ENCODE results near the gene KLF13.

The KLF13 gene

GRCh38 chr15:31360158-31360561, 33.5 kb downstream of the KLF13 start:
- no peak for DNase-seq (ENCODE audit: low read depth, low spot score)
- in situ Hi-C loops (cut with HindIII; ENCODE audit: low sequenced_read_pairs), result no loop called here
- TF ChIP-seq CTCF (IDR thresholded peaks at IDR 0.05; ENCODE audit: low read depth, low read length), result no peak
- no peak overlapping the region for H3K4me3 ChIP-seq (ENCODE audit: low read depth, low read length)

- no peak overlapping the region for H3K4me3 ChIP-seq (ENCODE audit: low read depth, low read length)
- no peak for TF ChIP-seq CTCF (IDR thresholded peaks at IDR 0.05; ENCODE audit: low read depth, low read length)
- in situ Hi-C loops (cut with HindIII; ENCODE audit: low sequenced_read_pairs), result no loop called here
- no peak for DNase-seq (ENCODE audit: low read depth, low spot score)
Measured at GRCh38 chr15:31360843-31361763, 34.5 kb downstream of the KLF13 start.

- TF ChIP-seq CTCF (IDR thresholded peaks at IDR 0.05; ENCODE audit: low read depth, low read length), result no peak
- in situ Hi-C loops (cut with HindIII; ENCODE audit: low sequenced_read_pairs), result no loop called here
- DNase-seq (ENCODE audit: low read depth, low spot score), result no peak
- no peak overlapping the region for H3K4me3 ChIP-seq (ENCODE audit: low read depth, low read length)
Measured at GRCh38 chr15:31361764-31362515, 35.3 kb downstream of the KLF13 start.

GRCh38 chr15:31362886-31363285, 36.3 kb downstream of the KLF13 start:
- no peak for DNase-seq (ENCODE audit: low read depth, low spot score)
- H3K4me3 ChIP-seq (ENCODE audit: low read depth, low read length), result no peak overlapping the region
- TF ChIP-seq CTCF (IDR thresholded peaks at IDR 0.05; ENCODE audit: low read depth, low read length), result no peak
- in situ Hi-C loops (cut with HindIII; ENCODE audit: low sequenced_read_pairs), result no loop called here

GRCh38 chr15:31364301-31365031, 37.8 kb downstream of the KLF13 start:
- DNase-seq (ENCODE audit: low read depth, low spot score), result no peak
- no peak for TF ChIP-seq CTCF (IDR thresholded peaks at IDR 0.05; ENCODE audit: low read depth, low read length)
- H3K4me3 ChIP-seq (ENCODE audit: low read depth, low read length), result no peak overlapping the region
- in situ Hi-C loops (cut with HindIII; ENCODE audit: low sequenced_read_pairs), result no loop called here

- TF ChIP-seq CTCF (IDR thresholded peaks at IDR 0.05; ENCODE audit: low read depth, low read length), result no peak
- in situ Hi-C loops (cut with HindIII; ENCODE audit: low sequenced_read_pairs), result no loop called here
- H3K4me3 ChIP-seq (ENCODE audit: low read depth, low read length), result no peak overlapping the region
- no peak for DNase-seq (ENCODE audit: low read depth, low spot score)
Measured at GRCh38 chr15:31365032-31365654, 38.5 kb downstream of the KLF13 start.
